Thoracic aorta (tissue), 2 donors: Measurements from ENCODE around the gene ABCA13. TPM values are rescaled to one million over a fixed set of nuclear protein-coding genes. Genes with fewer than 3 reads are reported as not detected.

Experiments
- ATAC-seq: fragments of 150-250 bp; one replicate; pipeline ENCODE4 v1.8.0; 2017; ENCODE audit warnings: low read depth; ENCODE audit not compliant: insufficient number of reproducible peaks, low FRiP score
- DNase-seq: peaks from one replicate; pipeline ENCODE4 v3.0.0-alpha.2; 2020; ENCODE audit warnings: low spot score
- H3K27ac ChIP-seq, 2 donors: fragments of 200-600 bp; sonication (generic); 1 replicate in 1 of 2; 2 replicates in 1 of 2; pipeline ENCODE4 v1.5.1; 2016; ENCODE audit warnings: mild to moderate bottlenecking in 2 of 2, moderate library complexity in 2 of 2
- H3K27me3 ChIP-seq: fragments of 200-600 bp; sonication (generic); replicated peaks from 2 replicates; pipeline ENCODE4 v1.6.0; 2016; ENCODE audit warnings: mild to moderate bottlenecking; ENCODE audit not compliant: insufficient read depth
- H3K36me3 ChIP-seq: fragments of 200-600 bp; sonication (generic); one replicate; pipeline ENCODE4 v1.5.1; 2016
- H3K4me1 ChIP-seq, 2 donors: fragments of 200-600 bp; sonication (generic); 1 replicate in 1 of 2; 2 replicates in 1 of 2; pipeline versions ENCODE4 v1.5.1 to v1.6.0; 2016; ENCODE audit warnings: low read depth in 2 of 2, mild to moderate bottlenecking in 1 of 2; ENCODE audit not compliant: control insufficient read depth in 1 of 2
- H3K4me3 ChIP-seq: fragments of 200-600 bp; sonication (generic); 2 replicates; pipeline ENCODE4 v1.5.1; 2016; ENCODE audit warnings: mild to moderate bottlenecking
- H3K9me3 ChIP-seq: fragments of 200-600 bp; sonication (generic); 2 replicates; pipeline ENCODE4 v1.5.1; 2016
- total RNA-seq, 2 donors: library from RNA; depleted of rRNA; stranded (reverse); fragments of >200 nt; gene quantifications; one replicate each; pipeline versions ENCODE4 v1.1.0 to v1.2.3, GENCODE V29; 2016
- TF ChIP-seq, protein P1 (sequence below): fragments of 200-600 bp; sonication (generic); IDR thresholded peaks from one replicate; pipeline ENCODE4 v1.5.1; 2019; ENCODE audit warnings: antibody characterized with exemption

Gene ABCA13
- total RNA-seq, 2 donors from 2014 or later = not detected

DNA sequence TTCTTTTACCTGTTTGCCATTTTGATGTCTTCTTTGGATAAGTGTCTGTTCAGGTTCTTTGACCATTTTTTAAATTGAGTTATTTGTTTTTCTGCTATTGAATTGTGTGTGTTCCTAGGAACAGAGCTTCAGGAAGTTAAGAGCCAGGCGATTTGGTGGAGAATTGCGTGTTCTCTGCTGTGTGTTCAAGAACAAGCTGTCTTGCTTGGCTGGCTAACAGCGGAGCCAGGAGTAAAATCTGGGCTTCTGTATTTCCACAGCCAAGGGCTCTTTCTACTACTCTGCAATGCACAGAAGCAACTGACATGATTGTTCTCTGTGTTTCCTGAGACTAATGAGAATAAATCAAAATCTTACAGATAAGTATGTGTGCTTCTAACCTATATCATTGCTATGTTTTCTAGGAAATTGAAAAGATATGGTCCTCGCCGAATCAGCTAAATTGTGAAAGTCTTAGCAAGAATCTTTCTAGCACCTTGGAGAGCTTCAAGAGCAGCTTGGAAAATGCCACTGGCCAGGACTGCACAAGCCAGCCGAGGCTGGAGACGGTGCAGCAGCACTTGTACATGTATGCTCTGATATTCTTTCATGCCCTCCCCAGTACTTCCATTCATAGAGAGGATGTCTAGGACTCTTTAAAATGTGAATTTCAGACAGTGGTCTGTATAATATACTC, 124.2 kb downstream of the ABCA13 start:
- TF ChIP-seq, protein P1, sequence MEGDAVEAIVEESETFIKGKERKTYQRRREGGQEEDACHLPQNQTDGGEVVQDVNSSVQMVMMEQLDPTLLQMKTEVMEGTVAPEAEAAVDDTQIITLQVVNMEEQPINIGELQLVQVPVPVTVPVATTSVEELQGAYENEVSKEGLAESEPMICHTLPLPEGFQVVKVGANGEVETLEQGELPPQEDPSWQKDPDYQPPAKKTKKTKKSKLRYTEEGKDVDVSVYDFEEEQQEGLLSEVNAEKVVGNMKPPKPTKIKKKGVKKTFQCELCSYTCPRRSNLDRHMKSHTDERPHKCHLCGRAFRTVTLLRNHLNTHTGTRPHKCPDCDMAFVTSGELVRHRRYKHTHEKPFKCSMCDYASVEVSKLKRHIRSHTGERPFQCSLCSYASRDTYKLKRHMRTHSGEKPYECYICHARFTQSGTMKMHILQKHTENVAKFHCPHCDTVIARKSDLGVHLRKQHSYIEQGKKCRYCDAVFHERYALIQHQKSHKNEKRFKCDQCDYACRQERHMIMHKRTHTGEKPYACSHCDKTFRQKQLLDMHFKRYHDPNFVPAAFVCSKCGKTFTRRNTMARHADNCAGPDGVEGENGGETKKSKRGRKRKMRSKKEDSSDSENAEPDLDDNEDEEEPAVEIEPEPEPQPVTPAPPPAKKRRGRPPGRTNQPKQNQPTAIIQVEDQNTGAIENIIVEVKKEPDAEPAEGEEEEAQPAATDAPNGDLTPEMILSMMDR = no peak

DNA sequence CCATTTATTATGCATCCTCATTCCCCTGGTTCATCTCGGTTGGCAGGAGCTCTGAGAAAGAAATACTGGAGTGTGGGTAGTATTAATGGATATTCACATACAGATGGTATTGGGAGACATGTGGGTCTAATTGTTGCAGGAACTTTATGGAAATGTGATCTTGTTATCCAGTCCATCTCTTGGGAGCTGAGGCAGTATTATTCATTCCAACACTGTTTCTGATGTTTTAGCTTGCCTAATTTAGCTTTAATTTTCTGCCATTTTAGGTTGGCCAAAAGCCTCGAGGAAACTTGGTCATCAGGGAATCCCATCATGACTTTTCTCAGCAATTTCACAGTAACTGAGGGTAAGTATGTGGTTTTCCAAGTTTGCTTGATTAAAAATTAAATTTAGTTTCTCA, 125.7 kb downstream of the ABCA13 start:
- Histone ChIP-seq H3K27ac (no peak overlapping the region), H3K27me3 (no peaks in the 10 kb centered on the region), H3K4me1 (no peaks in the 10 kb centered on the region), H3K36me3 (no peaks in the 10 kb centered on the region), H3K9me3 (no peaks in the 10 kb centered on the region), H3K4me3 (no peak overlapping the region)
- DNase-seq = no peak
- no peak for ATAC-seq
- TF ChIP-seq, protein P1 = no peak

More for the DNA sequence above, 124.2 kb downstream of the ABCA13 start:
- Histone ChIP-seq H3K27me3 (no peaks in the 10 kb centered on the region), H3K36me3 (no peaks in the 10 kb centered on the region), H3K9me3 (no peaks in the 10 kb centered on the region), H3K4me1 (no peaks in the 10 kb centered on the region), H3K4me3 (no peak overlapping the region), H3K27ac (no peak overlapping the region)
- ATAC-seq (no peak), DNase-seq (no peak)

DNA sequence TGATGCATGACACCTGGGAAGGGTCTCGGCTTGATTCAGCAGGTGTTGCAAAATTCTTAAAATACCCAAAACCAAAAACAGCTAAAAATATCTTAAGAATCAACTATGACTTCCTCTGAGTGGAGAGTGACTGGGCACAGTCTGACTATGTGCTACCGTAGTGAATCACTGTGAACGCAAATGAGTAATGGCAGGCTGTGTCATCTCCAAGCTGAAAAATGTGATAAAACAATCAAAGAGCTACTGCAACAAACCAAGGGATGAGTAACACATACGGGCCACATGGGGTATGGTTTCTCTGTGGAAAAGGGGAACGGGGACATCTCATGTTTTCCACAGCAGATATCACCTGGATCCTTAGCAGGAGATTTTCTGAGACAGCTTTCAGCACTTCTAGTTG, 127.5 kb downstream of the ABCA13 start:
- Histone ChIP-seq H3K9me3 (no peaks in the 10 kb centered on the region), H3K27me3 (no peaks in the 10 kb centered on the region), H3K36me3 (no peaks in the 10 kb centered on the region), H3K4me1 (no peaks in the 10 kb centered on the region), H3K27ac (no peak overlapping the region), H3K4me3 (no peak overlapping the region)
- ATAC-seq = no peak
- TF ChIP-seq, protein P1 = no peak
- no peak for DNase-seq

DNA sequence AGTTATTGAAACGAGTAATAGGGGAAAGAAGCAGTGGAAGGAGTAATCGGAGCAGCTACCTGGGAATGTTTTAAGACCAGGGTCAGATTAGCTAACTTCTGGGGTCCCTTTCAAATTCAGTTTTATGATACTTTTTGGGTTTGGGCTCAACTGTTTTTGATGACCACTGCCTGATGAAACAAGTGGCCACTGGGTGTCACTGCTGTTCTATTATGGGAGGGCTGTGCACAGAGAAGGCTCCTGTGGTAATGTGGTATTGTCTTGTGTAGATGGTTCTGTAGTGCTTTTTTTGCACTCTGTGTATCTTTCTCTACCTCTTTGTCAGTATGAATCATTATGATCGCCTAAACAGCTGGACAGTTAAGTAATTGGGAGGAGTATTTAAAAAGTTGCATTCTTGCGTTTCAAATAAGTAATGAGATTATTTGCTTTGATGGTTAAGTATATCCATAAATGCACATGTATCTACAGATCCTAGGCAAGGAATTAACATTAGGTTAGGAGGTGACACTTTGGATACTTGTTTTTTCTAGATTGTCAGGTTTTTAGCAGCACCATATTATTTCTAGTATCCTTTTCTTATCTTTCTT, 128.4 kb downstream of the ABCA13 start:
- no peak for ATAC-seq
- TF ChIP-seq, protein P1 = peak; percentile 38
- no peaks in the 10 kb centered on the region for H3K36me3 ChIP-seq
- no peaks in the 10 kb centered on the region for H3K27me3 ChIP-seq
- H3K4me1 ChIP-seq = no peaks in the 10 kb centered on the region
- no peak for DNase-seq
- H3K27ac ChIP-seq = no peak overlapping the region
- no peak overlapping the region for H3K4me3 ChIP-seq
- H3K9me3 ChIP-seq = no peaks in the 10 kb centered on the region

DNA sequence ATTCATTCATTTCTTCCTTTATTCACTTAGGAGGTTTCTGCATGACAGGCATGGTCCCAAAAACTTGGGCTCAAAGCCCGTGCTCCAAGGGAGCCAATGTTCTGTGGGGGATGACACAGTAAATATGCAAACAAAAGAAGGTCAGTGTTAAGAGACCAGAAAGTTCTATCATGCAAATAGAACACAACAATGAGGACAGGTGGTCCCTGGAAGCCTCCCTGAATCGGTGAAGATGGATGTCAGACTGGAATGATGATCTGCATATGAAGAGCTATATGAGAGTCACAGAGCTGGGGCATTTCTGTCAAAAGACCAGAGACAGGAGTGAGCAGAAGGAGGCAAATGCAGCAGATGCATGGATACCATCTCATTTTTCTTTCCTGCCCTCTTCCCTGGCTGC, 129.0 kb downstream of the ABCA13 start:
- TF ChIP-seq, protein P1 = no peak
- DNase-seq (no peak), ATAC-seq (no peak)
- Histone ChIP-seq H3K4me3 (no peak overlapping the region), H3K27me3 (no peaks in the 10 kb centered on the region), H3K36me3 (no peaks in the 10 kb centered on the region), H3K9me3 (no peaks in the 10 kb centered on the region), H3K4me1 (no peaks in the 10 kb centered on the region), H3K27ac (no peak overlapping the region)
